Activated naive CD4-positive, alpha-beta T cell treated with anti-CD3 and anti-CD28 coated beads for 36 hours (primary cell): ENCODE results near the gene NPFF. TPM values are rescaled to one million over a fixed set of nuclear protein-coding genes. Genes with fewer than 3 reads are reported as not detected.

Experiments
- CTCF ChIA-PET: fragments of 350-600 bp; sonication (Branson Sonifier 250); formaldehyde crosslinking; loops from one replicate; lab custom pipeline; 2021; ENCODE audit warnings: antibody characterized with exemption; lab: Charles Lee
- DNase-seq: peaks from one replicate; pipeline ENCODE4 v3.0.0-alpha.2; 2020
- H3K27ac Mint-ChIP-seq: one replicate; pipeline ENCODE4 v1.8.0; 2021; ENCODE audit warnings: mild to moderate bottlenecking, mixed read lengths
- H3K27me3 Mint-ChIP-seq: one replicate; pipeline ENCODE4 v1.8.0; 2021; ENCODE audit warnings: low read depth, mixed read lengths
- H3K36me3 Mint-ChIP-seq: one replicate; pipeline ENCODE4 v1.8.0; 2021; ENCODE audit warnings: low read depth, mixed read lengths
- H3K4me1 Mint-ChIP-seq: one replicate; pipeline ENCODE4 v1.8.0; 2021; ENCODE audit warnings: low read depth, mixed read lengths
- H3K4me3 Mint-ChIP-seq: one replicate; pipeline ENCODE4 v1.8.0; 2021; ENCODE audit warnings: mild to moderate bottlenecking, moderate library complexity, mixed read lengths
- H3K9me3 Mint-ChIP-seq: one replicate; pipeline ENCODE4 v1.8.0; 2021; ENCODE audit warnings: mixed read lengths
- intact Hi-C: fragments of 100-400 bp; cut with micrococcal nuclease; formaldehyde crosslinking; loops from one replicate; pipeline ENCODE4 v1.15.1; 2023
- total RNA-seq, 2 experiments: library from RNA; stranded (reverse); gene quantifications; one replicate each; pipeline ENCODE4 v1.2.3, GENCODE V29; 2021

NPFF gene
- total RNA-seq, 2 experiments from 2014 or later: not detected

DNA sequence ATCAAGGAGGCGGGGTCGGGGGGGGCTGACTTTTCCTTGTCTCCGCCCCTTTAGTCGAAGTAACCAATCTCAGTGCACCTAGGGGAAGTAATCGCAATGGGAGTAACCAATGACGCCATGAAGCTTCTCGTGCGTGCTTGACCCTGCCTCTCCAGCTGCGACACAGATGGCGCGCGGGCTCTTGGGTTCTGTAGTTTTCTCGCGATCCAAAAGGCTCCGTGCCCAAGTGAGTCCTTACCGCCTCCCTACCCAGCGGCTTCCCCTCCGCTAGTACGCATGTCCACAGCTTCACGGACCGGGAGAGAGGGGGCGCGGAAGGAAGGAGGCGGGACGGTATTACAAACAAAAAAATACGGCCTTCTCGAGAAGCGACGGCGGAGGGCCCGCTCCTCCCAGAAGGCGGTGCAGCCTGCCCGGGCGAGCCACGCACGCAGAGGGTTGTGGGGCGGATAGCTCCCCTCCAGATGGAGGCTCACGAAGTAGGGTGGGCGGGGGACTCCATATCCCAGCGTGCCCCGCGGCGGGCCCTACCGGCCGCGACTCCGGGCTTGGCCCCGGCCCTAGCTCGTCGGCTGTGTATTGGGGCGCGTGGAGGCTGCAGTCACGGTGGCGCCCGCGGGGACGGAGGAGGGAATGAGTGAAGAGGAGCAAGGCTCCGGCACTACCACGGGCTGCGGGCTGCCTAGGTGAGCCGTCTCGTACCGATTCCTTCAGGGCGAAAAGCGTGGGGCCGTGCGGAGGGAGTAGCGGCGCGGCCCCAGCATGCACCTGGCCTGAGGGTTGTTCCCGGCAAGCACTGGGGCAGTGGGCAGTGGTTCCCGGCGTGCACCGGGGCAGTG is 6.3 kb downstream of the NPFF start, which contains the start of gene TARBP2:
TSS of gene TARBP2 (plus strand) at position 508 of the 839 bp plus-strand sequence. CDS start at position 634, 126 bp downstream.
- intact Hi-C loops: loop anchor here (1.0 to 5.0 kb wide), 14 partner anchors 8 to 495 kb away; partner anchors contain the start of genes ATF7, ATP5MC2, CALCOCO1 and EIF4B
- Mint-ChIP-seq H3K27ac (peak within 1 kb of the TSS; percentile 96), H3K9me3 (no peaks in the 10 kb centered on the region), H3K27me3 (no peaks in the 10 kb centered on the region), H3K4me3 (peak within 1 kb of the TSS; percentile 81), H3K4me1 (peaks cover 41% of the 10 kb centered on the region), H3K36me3 (peaks cover 4% of the 10 kb centered on the region)
- CTCF ChIA-PET: interaction anchor here (0.7 to 2.8 kb wide), 10 partner anchors 9 to 180 kb away, joined by 3 to 25 read pairs (median 4); partner anchors contain the start of genes AAAS and ATP5MC2
- DNase-seq: peak; percentile 97

DNA sequence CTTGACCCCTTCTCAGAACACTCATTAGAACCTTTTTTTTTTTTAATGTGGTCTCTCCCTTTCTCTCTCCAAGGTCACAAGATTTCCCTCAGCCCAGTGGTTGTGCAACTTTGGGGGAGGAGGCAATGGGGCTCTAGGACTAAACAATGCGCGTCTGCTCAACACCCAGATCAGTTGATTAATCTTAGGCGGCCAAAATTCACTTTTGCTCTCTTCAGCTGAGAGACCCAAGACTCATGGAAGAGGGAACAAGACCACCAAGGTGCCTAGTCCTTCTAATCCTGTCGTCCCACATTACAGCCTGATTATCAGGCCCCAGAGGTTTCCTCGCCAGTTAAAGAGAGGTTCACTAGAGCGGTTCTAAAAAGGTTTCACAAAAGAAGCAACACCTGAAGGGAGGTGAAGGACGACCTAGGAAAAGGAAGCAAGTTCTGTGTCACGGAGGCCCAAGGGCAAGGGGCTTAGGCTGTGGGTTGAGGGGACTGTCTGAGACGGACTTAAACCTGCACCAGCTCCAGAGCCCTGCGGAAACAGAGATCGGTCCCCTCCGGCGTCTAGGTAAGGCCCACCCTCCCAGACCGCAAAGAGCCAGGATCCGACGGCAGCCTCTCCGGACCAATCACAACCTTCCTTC is 7.0 kb downstream of the NPFF start:
- peak; percentile 40 for DNase-seq
- Mint-ChIP-seq H3K9me3 (no peaks in the 10 kb centered on the region), H3K36me3 (no peaks in the 10 kb centered on the region), H3K27ac (peak overlapping the region; percentile 96), H3K4me1 (peaks cover 41% of the 10 kb centered on the region), H3K4me3 (peak overlapping the region; percentile 81), H3K27me3 (no peaks in the 10 kb centered on the region)
- CTCF ChIA-PET: interaction anchor here (0.6 to 2.8 kb wide), 10 partner anchors 9 to 673 kb away, joined by 3 to 25 read pairs (median 4); partner anchors contain the start of genes AAAS and ATP5MC2
- intact Hi-C loops: loop anchor here (1.0 to 5.0 kb wide), 10 partner anchors 49 to 494 kb away; partner anchors contain the start of genes CALCOCO1, EIF4B, IGFBP6 and ITGB7

DNA sequence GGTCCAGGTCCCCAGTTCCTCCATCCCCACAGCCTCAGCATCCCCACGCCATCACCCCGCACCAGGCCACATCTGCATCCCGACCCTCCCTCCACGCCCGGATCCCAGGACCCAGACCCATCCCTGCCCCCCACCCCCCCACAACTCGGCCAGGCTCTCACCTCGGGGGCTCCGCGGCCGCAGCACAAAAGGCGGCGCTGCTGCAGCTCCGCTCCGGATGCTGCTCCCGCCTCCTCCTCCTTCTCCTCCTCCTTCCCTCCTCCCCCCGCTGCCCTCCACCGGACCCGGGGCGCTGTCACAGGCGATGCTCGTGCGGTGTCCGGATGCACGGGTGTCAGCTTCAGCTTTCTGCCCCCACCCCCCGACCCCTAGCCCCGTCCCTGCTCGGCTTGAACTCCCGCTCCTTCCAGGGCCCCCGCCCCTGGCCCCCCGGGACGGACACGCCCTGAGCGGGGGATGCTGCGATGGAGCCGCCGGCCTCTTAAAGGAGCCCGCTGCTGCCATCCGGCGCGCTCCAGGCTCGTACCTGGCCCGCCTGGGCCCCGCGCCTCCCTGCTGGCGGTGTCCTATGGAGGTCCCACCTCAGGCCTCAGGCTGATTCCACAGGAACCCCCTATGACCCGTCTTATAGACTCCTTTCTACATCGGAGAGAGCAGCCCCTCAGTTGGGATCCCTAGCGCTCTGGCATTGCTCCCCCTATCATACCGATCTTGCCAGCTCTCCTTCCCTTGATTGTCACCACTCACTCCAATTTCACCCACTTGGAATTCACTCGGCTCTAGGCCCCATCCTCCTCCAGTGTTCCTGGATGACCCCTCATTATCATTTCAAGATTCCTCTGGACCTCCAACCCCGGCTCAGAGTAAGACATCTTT is 7.8 kb downstream of the NPFF start, which contains the start of gene MAP3K12:
TSS of gene MAP3K12 (minus strand) at position 193 of the 876 bp plus-strand sequence. CDS start 12,067 bp downstream, outside the sequence.
- Mint-ChIP-seq H3K27me3 (no peaks in the 10 kb centered on the region), H3K9me3 (no peaks in the 10 kb centered on the region), H3K27ac (peak within 1 kb of the TSS; percentile 96), H3K4me3 (peak within 1 kb of the TSS; percentile 81), H3K4me1 (peaks cover 39% of the 10 kb centered on the region), H3K36me3 (no peaks in the 10 kb centered on the region)
- intact Hi-C loops: loop anchor here (1.0 to 5.0 kb wide), 10 partner anchors 48 to 493 kb away; partner anchors contain the start of genes CALCOCO1, EIF4B, IGFBP6 and ITGB7
- peak; percentile 71 for DNase-seq
- CTCF ChIA-PET: interaction anchor here (0.6 to 2.8 kb wide), 6 partner anchors 9 to 674 kb away, joined by 3 to 25 read pairs (median 6); partner anchors contain the start of genes AAAS and ATP5MC2

DNA sequence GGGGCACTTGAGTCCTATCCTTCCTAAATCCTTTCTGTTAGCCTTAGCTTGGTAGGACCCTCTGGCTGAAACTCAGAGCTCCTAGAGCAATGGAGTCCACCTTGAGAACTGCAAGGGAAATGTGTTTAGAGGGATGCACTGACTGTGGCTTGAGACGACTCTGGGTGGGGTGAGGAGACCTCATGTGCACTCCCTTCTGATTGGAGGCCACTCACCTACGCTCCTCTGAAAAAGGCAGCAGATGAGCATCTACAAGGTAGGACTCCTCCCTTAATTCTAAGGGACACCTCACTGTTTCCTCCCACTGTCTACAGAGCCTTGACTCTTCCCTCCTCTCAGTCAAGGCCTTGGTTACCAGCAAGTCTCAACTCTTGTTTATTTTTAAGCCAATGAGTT is 9.1 kb downstream of the NPFF start:
- intact Hi-C loops: no loop called here
- DNase-seq: no peak
- no peaks in the 10 kb centered on the region for H3K27me3 Mint-ChIP-seq
- H3K4me3 Mint-ChIP-seq: peak overlapping the region; percentile 81
- peaks cover 42% of the 10 kb centered on the region for H3K4me1 Mint-ChIP-seq
- peak overlapping the region; percentile 61 for H3K27ac Mint-ChIP-seq
- H3K9me3 Mint-ChIP-seq: no peaks in the 10 kb centered on the region
- CTCF ChIA-PET: interaction anchor here (0.6 to 2.6 kb wide), 5 partner anchors 10 to 290 kb away, joined by 3 to 15 read pairs (median 4); partner anchors contain the start of gene SP1
- H3K36me3 Mint-ChIP-seq: no peaks in the 10 kb centered on the region

DNA sequence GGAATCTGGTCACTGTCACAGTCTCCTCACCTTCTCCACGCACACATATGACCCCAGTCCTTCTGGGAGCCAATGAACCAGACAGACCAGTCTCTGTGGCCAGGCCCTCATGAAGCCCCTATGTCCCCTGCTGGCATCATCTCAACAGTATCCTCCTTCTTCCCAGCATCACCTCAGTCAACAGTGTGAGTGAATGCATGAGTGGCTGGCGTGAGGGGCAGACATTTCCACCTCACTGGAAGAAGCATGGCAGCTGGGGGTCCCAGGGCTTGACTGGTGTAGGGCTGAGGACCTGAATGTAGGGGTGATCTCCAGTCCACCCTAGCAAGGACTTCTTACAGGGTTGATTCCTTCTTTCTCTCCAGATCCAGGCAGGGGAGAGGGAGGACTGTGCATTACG is 9.8 kb downstream of the NPFF start:
- Mint-ChIP-seq H3K4me1 (peaks cover 45% of the 10 kb centered on the region), H3K27ac (no peak overlapping the region)

DNA sequence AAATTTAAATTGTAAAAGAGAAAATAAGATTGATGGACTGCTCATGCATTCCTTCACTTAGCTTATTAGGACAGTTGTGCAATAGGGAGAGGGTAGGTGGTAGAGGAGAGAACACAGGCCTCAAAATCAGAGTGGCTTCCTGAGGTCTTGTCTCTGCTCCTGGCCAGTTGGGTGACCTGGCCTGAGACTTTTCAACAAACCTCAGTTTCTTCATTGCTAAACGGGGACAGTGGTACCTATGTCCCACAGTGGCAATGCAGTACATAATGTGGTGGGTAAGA is 10.6 kb downstream of the NPFF start:
- Mint-ChIP-seq H3K9me3 (no peaks in the 10 kb centered on the region), H3K27me3 (no peaks in the 10 kb centered on the region), H3K27ac (no peak overlapping the region), H3K4me3 (no peak overlapping the region), H3K4me1 (peaks cover 43% of the 10 kb centered on the region), H3K36me3 (no peaks in the 10 kb centered on the region)
- CTCF ChIA-PET: interaction anchor here (0.7 to 2.6 kb wide), 2 partner anchors 12 to 20 kb away, joined by 3 to 15 read pairs; no protein-coding TSS in a partner anchor
- DNase-seq: no peak
- intact Hi-C loops: no loop called here

More for the DNA sequence above, 9.8 kb downstream of the NPFF start:
- CTCF ChIA-PET: interaction anchor here (0.6 to 2.6 kb wide), 2 partner anchors 11 to 381 kb away, joined by 3 to 15 read pairs; no protein-coding TSS in a partner anchor
- Mint-ChIP-seq H3K27me3 (no peaks in the 10 kb centered on the region), H3K36me3 (no peaks in the 10 kb centered on the region), H3K4me3 (no peak overlapping the region), H3K9me3 (no peaks in the 10 kb centered on the region)
- no peak for DNase-seq
- intact Hi-C loops: no loop called here

DNA sequence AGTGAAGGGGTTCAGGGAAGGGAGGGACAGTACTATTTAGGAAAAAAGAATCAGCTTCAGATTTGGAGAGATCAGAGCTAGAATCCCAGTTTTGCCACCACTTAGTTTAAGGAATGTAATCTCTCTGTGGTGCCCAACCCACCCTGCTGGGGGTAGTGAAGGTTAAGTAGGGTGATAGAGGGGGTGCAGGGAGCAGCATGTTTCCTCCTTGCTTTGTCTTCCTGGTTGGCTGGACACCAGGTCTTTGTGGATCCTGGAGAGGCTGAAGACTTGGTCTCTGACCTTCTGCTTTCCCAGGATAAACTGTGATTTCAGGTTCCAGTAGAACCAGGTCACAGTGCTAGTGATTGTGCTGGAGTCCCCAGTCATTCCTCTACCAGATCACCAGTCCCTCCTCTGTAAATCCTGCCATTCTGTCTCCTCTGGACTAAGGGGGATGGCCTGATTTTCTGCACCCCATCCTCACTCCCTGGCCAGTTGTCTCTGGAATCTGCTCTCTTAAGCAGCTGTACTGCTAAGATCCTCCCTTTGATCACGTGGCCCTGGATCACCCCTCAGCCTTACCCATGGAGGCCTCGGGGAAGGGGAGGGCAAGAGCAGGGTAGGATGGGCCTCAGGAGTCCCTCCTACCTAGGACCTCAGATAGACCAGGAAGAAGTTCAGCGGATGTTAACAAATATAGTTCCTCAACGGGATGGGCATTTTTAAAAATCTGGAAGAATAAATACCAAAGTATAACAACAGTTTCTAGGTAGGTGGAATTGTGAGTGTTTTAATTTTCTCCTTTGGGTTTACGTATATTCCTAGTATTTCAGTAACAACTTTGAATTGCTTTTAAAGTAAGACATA is 11.2 kb downstream of the NPFF start:
- peaks cover 43% of the 10 kb centered on the region for H3K4me1 Mint-ChIP-seq
- H3K4me3 Mint-ChIP-seq: no peak overlapping the region
- no peaks in the 10 kb centered on the region for H3K36me3 Mint-ChIP-seq
- intact Hi-C loops: no loop called here
- no peak for DNase-seq
- CTCF ChIA-PET: interaction anchor here (0.7 to 2.6 kb wide), 2 partner anchors 12 to 19 kb away, joined by 3 to 15 read pairs; no protein-coding TSS in a partner anchor
- H3K9me3 Mint-ChIP-seq: no peaks in the 10 kb centered on the region
- no peak overlapping the region for H3K27ac Mint-ChIP-seq
- no peaks in the 10 kb centered on the region for H3K27me3 Mint-ChIP-seq

DNA sequence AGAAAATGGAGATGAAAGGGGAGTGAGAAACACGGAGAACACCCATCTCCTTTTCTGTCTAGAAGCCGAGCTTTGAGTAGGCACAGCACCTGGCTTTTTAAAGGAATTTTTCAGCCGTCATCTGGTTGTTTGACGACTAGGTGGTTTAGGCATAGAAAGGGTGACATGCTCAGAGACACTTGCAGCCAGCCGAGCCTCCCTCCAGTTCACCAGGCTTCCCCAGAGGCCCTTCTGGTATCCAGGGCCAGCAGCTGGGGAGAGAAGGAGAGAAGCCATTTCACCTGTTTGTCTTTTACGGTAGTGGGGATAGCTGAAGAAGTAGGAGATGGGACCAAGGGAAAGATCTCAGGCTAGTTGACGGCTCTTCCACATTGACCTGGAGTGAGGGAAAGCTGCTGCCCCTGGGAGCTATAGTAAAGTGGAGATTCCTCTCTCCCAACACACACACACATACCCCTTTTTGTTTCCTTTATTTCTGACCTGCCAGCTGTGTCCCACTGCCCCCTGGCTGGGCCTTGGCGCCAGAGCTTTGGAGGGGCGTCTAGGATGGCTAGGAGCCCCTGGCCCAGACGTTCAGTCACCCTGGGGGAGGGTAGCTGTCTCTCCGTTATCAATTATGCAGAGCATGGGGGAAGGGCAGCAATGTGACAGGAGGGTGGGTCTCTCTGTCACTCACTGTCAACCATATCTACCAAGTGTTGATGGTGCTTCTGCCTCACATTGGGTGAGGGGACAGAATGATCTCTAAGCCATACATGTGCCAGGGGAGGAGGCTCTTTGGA is 13.5 kb downstream of the NPFF start:
- Mint-ChIP-seq H3K27ac (peak overlapping the region; percentile 81), H3K4me1 (peaks cover 34% of the 10 kb centered on the region), H3K27me3 (no peaks in the 10 kb centered on the region), H3K36me3 (no peaks in the 10 kb centered on the region), H3K9me3 (no peaks in the 10 kb centered on the region), H3K4me3 (peak overlapping the region; percentile 88)
- no peak for DNase-seq
- CTCF ChIA-PET: interaction anchor here (0.6 to 3.6 kb wide), 5 partner anchors 11 to 173 kb away, joined by 4 to 16 read pairs (median 5); partner anchors contain the start of gene AAAS
- intact Hi-C loops: loop anchor here (1.0 kb wide), 3 partner anchors 8 to 52 kb away; partner anchors contain the start of genes PRR13 and TARBP2

DNA sequence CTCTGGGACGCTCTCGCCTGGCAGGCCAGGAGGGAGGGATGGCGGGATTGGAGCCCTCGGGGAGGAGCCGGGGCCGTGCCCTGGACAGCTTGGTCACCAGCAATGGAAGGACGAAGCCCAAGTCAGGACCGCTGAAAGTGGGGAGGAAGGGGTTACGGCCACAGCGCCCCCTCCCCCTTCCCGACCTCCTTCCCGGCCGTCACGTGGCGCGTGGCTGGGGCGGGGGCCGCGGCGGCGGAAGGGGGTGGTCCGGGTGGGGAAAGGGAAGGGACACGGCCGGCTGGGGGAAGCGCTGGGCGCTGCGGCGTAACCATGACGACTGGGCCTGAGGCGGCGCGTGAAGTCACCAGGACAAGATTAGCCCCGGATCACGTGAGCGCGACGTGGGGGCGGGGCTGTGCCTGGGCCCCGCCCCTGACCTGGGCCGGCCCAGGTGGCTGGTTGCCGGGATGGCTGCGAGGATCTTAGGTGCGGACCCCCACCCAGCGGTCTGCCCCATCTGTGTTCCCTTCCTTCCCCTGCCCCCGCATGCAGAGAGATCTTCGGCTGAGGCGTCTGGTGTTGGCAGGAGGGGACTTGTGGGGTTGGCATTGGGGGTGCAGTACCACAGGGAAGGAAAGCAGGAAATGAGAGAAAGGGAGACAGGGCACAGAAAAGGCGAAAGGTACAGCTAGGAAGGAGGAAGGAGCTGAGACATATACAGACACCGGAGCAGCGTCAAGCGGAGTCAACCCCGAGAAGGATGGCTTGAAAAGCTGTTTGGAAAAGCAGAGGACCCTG is 14.3 kb downstream of the NPFF start:
- Mint-ChIP-seq H3K36me3 (no peaks in the 10 kb centered on the region), H3K9me3 (no peaks in the 10 kb centered on the region), H3K27ac (peak overlapping the region; percentile 81), H3K4me1 (peaks cover 26% of the 10 kb centered on the region), H3K27me3 (no peaks in the 10 kb centered on the region), H3K4me3 (peak overlapping the region; percentile 88)
- CTCF ChIA-PET: interaction anchor here (0.9 to 3.6 kb wide), 4 partner anchors 10 to 172 kb away, joined by 4 to 16 read pairs (median 5); partner anchors contain the start of gene AAAS
- peak; percentile 90 for DNase-seq
- intact Hi-C loops: loop anchor here (1.0 kb wide), 3 partner anchors 8 to 52 kb away; partner anchors contain the start of genes PRR13 and TARBP2
